Right lobe of liver (tissue), 6 donors: ENCODE measurements around the gene ACVRL1. TPM values are rescaled to one million over a fixed set of nuclear protein-coding genes. Genes with fewer than 3 reads are reported as not detected.
A peak's percentile ranks its signal among the peaks of the same experiment; 100 is the strongest.

Source experiments
- ATAC-seq, 4 donors: fragments of 200-7000 bp; cut with Tn5 transposase; one replicate each; pipeline ENCODE4 v1.9.1; 2020; ENCODE audit warnings: mild to moderate bottlenecking in 4 of 4, moderate library complexity in 4 of 4
- DNase-seq, 3 donors: peaks; one replicate each; pipeline ENCODE4 v3.0.0-alpha.2; 2020
- H3K27ac ChIP-seq, 3 donors: fragments of 200-600 bp; one replicate each; pipeline ENCODE4 v1.8.0; 2022
- H3K27me3 ChIP-seq, 2 donors: fragments of 200-600 bp; one replicate each; pipeline ENCODE4 v1.8.0; 2022
- H3K36me3 ChIP-seq, 4 donors: fragments of 200-600 bp; sonication (generic) in 1 of 4; one replicate each; pipeline versions ENCODE4 v1.5.1 to v1.8.0; 2017 to 2022; ENCODE audit warnings: control low read depth in 1 of 4
- H3K4me1 ChIP-seq, 4 donors: fragments of 200-600 bp; sonication (generic) in 1 of 4; one replicate each; pipeline versions ENCODE4 v1.5.1 to v1.8.0; 2017 to 2022; ENCODE audit warnings: control low read depth in 1 of 4
- H3K4me3 ChIP-seq, 3 donors: fragments of 200-600 bp; one replicate each; pipeline ENCODE4 v1.8.0; 2022
- H3K9me3 ChIP-seq, 4 donors: fragments of 200-600 bp; sonication (generic) in 1 of 4; one replicate each; pipeline versions ENCODE4 v1.5.1 to v1.8.0; 2017 to 2022; ENCODE audit warnings: control low read depth in 1 of 4
- CTCF ChIP-seq, 4 donors: fragments of 200-600 bp in 3 of 4; fragments of 450-650 bp in 1 of 4; IDR thresholded peaks; one replicate each; pipeline versions ENCODE4 v1.5.1 to v1.8.0; 2016 to 2022; ENCODE audit warnings: antibody characterized with exemption in 4 of 4, mild to moderate bottlenecking in 2 of 4
- POLR2A ChIP-seq: fragments of 450-650 bp; IDR thresholded peaks from one replicate; pipeline ENCODE4 v1.6.1; 2017; ENCODE audit warnings: antibody characterized with exemption, mild to moderate bottlenecking
- WGBS: methylation state at CpG from one replicate; pipeline ENCODE4 v1.1.6; 2018; ENCODE audit warnings: low coverage, low lambda C conversion rate; ENCODE audit not compliant: insufficient coverage; ENCODE audit errors: missing lambda C conversion rate; 5-methylcytosine and 5-hydroxymethylcytosine counted together
- intact Hi-C, 2 donors: fragments of 100-400 bp; cut with DNase I; formaldehyde crosslinking; loops; one replicate each; pipeline versions ENCODE4 v1.11.2 to v1.14.1; 2022
- total RNA-seq, 6 experiments: library from RNA; depleted of rRNA in 2 of 6; stranded (reverse); fragments of >200 nt in 2 of 6; fragmentation: NEBNext Ultra II Directional in 3 of 6; extraction: Animal tissue kit (Norgen Biotek cat#: 25700) in 3 of 6; gene quantifications; one replicate each; pipeline versions ENCODE4 v1.1.0 to v1.2.4, GENCODE V29; 2016 to 2023
- donor health status: DM: no; HTN: yes; CAD: no.
- donor health status: DM: no; HTN: no; CAD: no.
- donor health status: DM: no; HTN: no; CAD: no.
- donor health status: DM: no; HTN: yes; CAD: no.
- donor health status: DM: no; HTN: yes; CAD: no.

Gene ACVRL1
- total RNA-seq, 6 experiments from 2014 or later: 2.9 to 10.7 (median 6.2) TPM

- no peak for ATAC-seq
- Histone ChIP-seq H3K27ac (no peak overlapping the region), H3K4me3 (no peak overlapping the region), H3K27me3 (no peaks in the 10 kb centered on the region), H3K4me1 (no peaks in the 10 kb centered on the region), H3K36me3 (no peaks in the 10 kb centered on the region), H3K9me3 (peaks cover 0 to 7% (median 0%) of the 10 kb centered on the region in 4 donors)
- peak in 1 of 3 donors; percentile 21 for DNase-seq
- 79% methylated on average over 7 of the region's 7 CpGs for WGBS
- intact Hi-C loops: no loop called here
- TF ChIP-seq POLR2A (no peak), CTCF (IDR thresholded peaks at IDR 0.05) (no peak)
Observed at GRCh38 chr12:51942056-51942455, 34.8 kb downstream of the ACVRL1 start.

GRCh38 chr12:51942501-51943000, 35.2 kb downstream of the ACVRL1 start:
- peak in 1 of 3 donors; percentile 24 for DNase-seq
- Histone ChIP-seq H3K4me1 (no peaks in the 10 kb centered on the region), H3K27me3 (no peaks in the 10 kb centered on the region), H3K36me3 (no peaks in the 10 kb centered on the region), H3K9me3 (peaks cover 0 to 7% (median 0%) of the 10 kb centered on the region in 4 donors), H3K27ac (no peak overlapping the region), H3K4me3 (no peak overlapping the region)
- no peak for ATAC-seq
- WGBS: 83% methylated on average over 4 of the region's 6 CpGs
- intact Hi-C loops: no loop called here
- no peak for TF ChIP-seq CTCF (IDR thresholded peaks at IDR 0.05)
- no peak for TF ChIP-seq POLR2A

- 100% methylated on average over 1 of the region's 2 CpGs for WGBS
- DNase-seq: peak in 1 of 3 donors; percentile 6
- Histone ChIP-seq H3K27ac (no peak overlapping the region), H3K9me3 (peaks cover 0 to 7% (median 0%) of the 10 kb centered on the region in 4 donors), H3K4me3 (no peak overlapping the region), H3K27me3 (no peaks in the 10 kb centered on the region), H3K36me3 (no peaks in the 10 kb centered on the region), H3K4me1 (no peaks in the 10 kb centered on the region)
- intact Hi-C loops: no loop called here
- TF ChIP-seq CTCF (IDR thresholded peaks at IDR 0.05) (no peak), POLR2A (no peak)
- no peak for ATAC-seq
Observed at GRCh38 chr12:51943346-51943745, 36.0 kb downstream of the ACVRL1 start.

GRCh38 chr12:51944608-51945233, 37.4 kb downstream of the ACVRL1 start:
- TF ChIP-seq POLR2A (no peak), CTCF (IDR thresholded peaks at IDR 0.05) (no peak)
- no peak overlapping the region for H3K27ac ChIP-seq
- no peaks in the 10 kb centered on the region for H3K27me3 ChIP-seq
- H3K9me3 ChIP-seq: peaks cover 0 to 7% (median 0%) of the 10 kb centered on the region in 4 donors
- ATAC-seq (no peak), DNase-seq (no peak)
- no peaks in the 10 kb centered on the region for H3K36me3 ChIP-seq
- intact Hi-C loops: no loop called here
- H3K4me1 ChIP-seq: no peaks in the 10 kb centered on the region
- no peak overlapping the region for H3K4me3 ChIP-seq
- WGBS: 89% methylated on average over 1 of the region's 1 CpG
